ENCODE data around the gene FMNL1. TPM values are rescaled to one million over a fixed set of nuclear protein-coding genes. Genes with fewer than 3 reads are reported as not detected.

The FMNL1 gene
- total RNA-seq, 1 experiment from 2014 or later = 20.0 TPM

- TF ChIP-seq, protein P1, sequence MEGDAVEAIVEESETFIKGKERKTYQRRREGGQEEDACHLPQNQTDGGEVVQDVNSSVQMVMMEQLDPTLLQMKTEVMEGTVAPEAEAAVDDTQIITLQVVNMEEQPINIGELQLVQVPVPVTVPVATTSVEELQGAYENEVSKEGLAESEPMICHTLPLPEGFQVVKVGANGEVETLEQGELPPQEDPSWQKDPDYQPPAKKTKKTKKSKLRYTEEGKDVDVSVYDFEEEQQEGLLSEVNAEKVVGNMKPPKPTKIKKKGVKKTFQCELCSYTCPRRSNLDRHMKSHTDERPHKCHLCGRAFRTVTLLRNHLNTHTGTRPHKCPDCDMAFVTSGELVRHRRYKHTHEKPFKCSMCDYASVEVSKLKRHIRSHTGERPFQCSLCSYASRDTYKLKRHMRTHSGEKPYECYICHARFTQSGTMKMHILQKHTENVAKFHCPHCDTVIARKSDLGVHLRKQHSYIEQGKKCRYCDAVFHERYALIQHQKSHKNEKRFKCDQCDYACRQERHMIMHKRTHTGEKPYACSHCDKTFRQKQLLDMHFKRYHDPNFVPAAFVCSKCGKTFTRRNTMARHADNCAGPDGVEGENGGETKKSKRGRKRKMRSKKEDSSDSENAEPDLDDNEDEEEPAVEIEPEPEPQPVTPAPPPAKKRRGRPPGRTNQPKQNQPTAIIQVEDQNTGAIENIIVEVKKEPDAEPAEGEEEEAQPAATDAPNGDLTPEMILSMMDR (IDR thresholded peaks at IDR 0.05) = no peak
Observed at GRCh38 chr17:45225964-45226530, 4.4 kb downstream of the FMNL1 start (continued).

DNA sequence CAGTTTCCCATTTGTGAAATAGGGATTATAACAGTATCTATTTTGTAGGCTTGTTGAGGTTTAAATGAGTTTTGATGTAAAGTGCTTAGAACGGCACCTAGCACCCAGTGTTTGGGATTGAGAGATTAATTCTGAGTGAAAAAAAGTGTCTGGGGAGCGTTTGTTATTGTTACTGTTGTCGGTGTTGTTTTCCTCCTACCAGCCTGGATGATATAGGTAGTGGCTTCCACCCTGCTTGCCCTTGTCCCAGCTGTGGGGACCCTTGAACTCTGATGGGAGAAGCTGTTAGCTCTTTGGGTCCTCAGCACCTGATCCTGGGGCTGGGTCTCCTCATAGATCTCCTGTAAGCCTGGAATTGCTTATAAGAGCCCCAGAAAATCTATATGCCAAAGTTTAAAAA lies 4.9 kb downstream of the FMNL1 start:
- no peaks in the 10 kb centered on the region for H3K27me3 ChIP-seq (ENCODE audit: control insufficient read depth, insufficient read depth, low read length)
- peaks cover 76% of the 10 kb centered on the region for H3K4me1 ChIP-seq (ENCODE audit: control insufficient read depth, insufficient read depth, low read length)
- no peaks in the 10 kb centered on the region for H3K36me3 ChIP-seq (ENCODE audit: control insufficient read depth, insufficient read depth, low read length)
- in situ Hi-C loops (cut with HindIII; ENCODE audit: low pct_unique_long_range_greater_than_20kb, low sequenced_read_pairs) (no loop called here), intact Hi-C loops (cut with micrococcal nuclease; ENCODE audit: unreplicated experiment) (no loop called here)
- peak overlapping the region; percentile 16 to 39; a peak in 3 of 4 replicates for H3K4me3 ChIP-seq (ENCODE audit: low read depth in 2 of 2, low read length in 2 of 2)
- ChIA-PET CTCF (interaction anchor here (0.6 to 1.3 kb wide), 2 partner anchors 9 to 194 kb away, joined by 4 to 5 read pairs; no protein-coding TSS in a partner anchor), POLR2A (interaction anchor here (0.7 kb wide), 1 partner anchor 78 kb away, joined by 3 read pairs; the partner anchor contains the start of gene HEXIM1)
- H3K27ac ChIP-seq (ENCODE audit: low read length) = peak overlapping the region; percentile 96
- no peak for TF ChIP-seq TCF7L2 (IDR thresholded peaks at IDR 0.05; ENCODE audit: low read depth, low read length)
- TF ChIP-seq, protein P2, sequence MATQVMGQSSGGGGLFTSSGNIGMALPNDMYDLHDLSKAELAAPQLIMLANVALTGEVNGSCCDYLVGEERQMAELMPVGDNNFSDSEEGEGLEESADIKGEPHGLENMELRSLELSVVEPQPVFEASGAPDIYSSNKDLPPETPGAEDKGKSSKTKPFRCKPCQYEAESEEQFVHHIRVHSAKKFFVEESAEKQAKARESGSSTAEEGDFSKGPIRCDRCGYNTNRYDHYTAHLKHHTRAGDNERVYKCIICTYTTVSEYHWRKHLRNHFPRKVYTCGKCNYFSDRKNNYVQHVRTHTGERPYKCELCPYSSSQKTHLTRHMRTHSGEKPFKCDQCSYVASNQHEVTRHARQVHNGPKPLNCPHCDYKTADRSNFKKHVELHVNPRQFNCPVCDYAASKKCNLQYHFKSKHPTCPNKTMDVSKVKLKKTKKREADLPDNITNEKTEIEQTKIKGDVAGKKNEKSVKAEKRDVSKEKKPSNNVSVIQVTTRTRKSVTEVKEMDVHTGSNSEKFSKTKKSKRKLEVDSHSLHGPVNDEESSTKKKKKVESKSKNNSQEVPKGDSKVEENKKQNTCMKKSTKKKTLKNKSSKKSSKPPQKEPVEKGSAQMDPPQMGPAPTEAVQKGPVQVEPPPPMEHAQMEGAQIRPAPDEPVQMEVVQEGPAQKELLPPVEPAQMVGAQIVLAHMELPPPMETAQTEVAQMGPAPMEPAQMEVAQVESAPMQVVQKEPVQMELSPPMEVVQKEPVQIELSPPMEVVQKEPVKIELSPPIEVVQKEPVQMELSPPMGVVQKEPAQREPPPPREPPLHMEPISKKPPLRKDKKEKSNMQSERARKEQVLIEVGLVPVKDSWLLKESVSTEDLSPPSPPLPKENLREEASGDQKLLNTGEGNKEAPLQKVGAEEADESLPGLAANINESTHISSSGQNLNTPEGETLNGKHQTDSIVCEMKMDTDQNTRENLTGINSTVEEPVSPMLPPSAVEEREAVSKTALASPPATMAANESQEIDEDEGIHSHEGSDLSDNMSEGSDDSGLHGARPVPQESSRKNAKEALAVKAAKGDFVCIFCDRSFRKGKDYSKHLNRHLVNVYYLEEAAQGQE (IDR thresholded peaks at IDR 0.05; ENCODE audit: insufficient read depth in 1 of 2, low read depth in 2 of 2, low read length in 1 of 2) = no peak
- TF ChIP-seq, protein P1 (IDR thresholded peaks at IDR 0.05) = no peak
- H3K9me3 ChIP-seq (ENCODE audit: control insufficient read depth, insufficient read depth, low read depth, low read length) = no peaks in the 10 kb centered on the region
- ATAC-seq (no peak), DNase-seq (ENCODE audit: low read depth, low spot score) (no peak)
- no TSS peak for BruUV-seq (replicated peaks)

DNA sequence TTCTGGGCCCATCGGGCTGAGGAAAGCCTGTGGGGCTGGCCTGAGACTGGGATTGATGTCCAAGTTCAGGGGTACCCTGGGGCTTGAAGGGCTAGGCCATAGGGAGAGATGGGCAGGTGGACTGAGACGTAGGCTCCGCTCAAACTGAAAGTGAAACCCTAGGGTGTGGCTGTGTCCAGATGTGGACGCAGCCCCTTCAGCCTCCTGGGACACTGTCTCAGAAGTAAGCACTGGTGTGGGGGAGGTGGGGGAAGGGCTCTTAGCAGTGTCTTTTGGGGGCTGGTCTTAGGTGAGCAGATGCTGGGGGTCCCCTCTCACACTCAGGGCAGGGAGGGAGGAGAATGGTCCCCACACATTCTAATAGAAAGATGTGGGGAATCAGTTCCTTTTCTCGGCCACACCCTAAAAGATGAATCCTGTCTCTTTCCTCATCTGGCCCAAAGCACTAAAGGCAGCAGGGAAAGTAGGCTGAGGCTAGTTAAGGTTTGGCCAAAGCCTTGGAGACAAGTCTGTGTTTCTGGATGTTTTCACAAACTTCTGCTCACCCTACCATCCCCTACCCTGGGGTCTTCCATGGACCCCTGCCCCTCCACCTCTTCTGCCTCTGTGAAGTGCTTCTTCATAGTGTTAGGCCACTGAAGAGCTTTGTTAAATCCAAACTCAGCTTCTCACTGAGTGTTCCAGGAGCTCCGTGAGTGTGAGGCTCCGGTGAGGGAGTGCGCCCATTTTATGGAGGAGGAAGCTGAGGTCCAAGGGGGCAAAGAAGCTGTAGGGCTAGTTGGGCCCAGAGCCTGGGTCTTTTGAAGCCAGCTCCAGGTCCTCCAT lies 5.6 kb downstream of the FMNL1 start:
- Histone ChIP-seq H3K4me1 (ENCODE audit: control insufficient read depth, insufficient read depth, low read length) (peaks cover 76% of the 10 kb centered on the region), H3K27ac (ENCODE audit: low read length) (peak overlapping the region; percentile 96), H3K36me3 (ENCODE audit: control insufficient read depth, insufficient read depth, low read length) (no peaks in the 10 kb centered on the region), H3K9me3 (ENCODE audit: control insufficient read depth, insufficient read depth, low read depth, low read length) (no peaks in the 10 kb centered on the region), H3K27me3 (ENCODE audit: control insufficient read depth, insufficient read depth, low read length) (no peaks in the 10 kb centered on the region), H3K4me3 (ENCODE audit: low read depth in 2 of 2, low read length in 2 of 2) (peak overlapping the region; percentile 16 to 39; a peak in 3 of 4 replicates)
- in situ Hi-C loops (cut with HindIII; ENCODE audit: low pct_unique_long_range_greater_than_20kb, low sequenced_read_pairs) = no loop called here
- intact Hi-C loops (cut with micrococcal nuclease; ENCODE audit: unreplicated experiment) = no loop called here
- BruUV-seq (replicated peaks) = no TSS peak
- no peak for DNase-seq (ENCODE audit: low read depth, low spot score)
- TF ChIP-seq POLR2AphosphoS5 (IDR thresholded peaks at IDR 0.05; ENCODE audit: low read depth, low read length) (no peak), TCF7L2 (IDR thresholded peaks at IDR 0.05; ENCODE audit: low read depth, low read length) (no peak), SIN3A (IDR thresholded peaks at IDR 0.05; ENCODE audit: borderline replicate concordance, insufficient read depth, low read depth, low read length) (no peak)
- TF ChIP-seq, protein P1 (IDR thresholded peaks at IDR 0.05) = no peak
- TF ChIP-seq, protein P2 (IDR thresholded peaks at IDR 0.05; ENCODE audit: insufficient read depth in 1 of 2, low read depth in 2 of 2, low read length in 1 of 2) = no peak
- POLR2A ChIA-PET = no interaction called here
- ATAC-seq = peak; percentile 35
- CTCF ChIA-PET = interaction anchor here (1.3 kb wide), 1 partner anchor 8 kb away, joined by 5 read pairs; no protein-coding TSS in a partner anchor
